ENCODE results near the gene ADAMTS6. TPM values are rescaled to one million over a fixed set of nuclear protein-coding genes. Genes with fewer than 3 reads are reported as not detected.

Gene ADAMTS6
- total and polyA plus RNA-seq, 2 experiments from 2014 or later = 3.4 to 21.0 TPM

DNA sequence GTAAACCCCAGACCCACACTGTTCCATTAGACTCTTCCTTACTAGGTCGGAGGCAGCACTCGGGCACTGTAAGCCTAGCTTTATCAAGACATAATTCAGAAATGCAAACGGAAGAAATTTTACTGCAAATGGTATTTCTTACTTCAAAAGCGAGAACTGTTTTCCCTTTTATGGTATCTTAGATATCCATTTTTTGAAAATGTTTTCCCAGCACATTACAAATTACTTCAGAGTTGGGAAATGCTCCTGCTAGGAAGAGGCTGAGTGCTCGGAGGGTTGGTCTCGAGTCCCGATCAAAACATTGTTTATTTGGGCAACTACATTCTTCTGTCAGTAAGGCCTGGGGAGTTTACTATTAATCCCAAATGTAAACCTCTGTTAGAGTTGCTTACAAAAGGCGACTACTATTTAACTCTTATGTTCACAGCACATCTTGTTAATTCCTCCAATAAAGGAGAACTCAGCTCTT lies 380.1 kb downstream of the ADAMTS6 start:
- Histone ChIP-seq H3K9me3 (ENCODE audit: low read depth) (no peaks in the 10 kb centered on the region), H3K27me3 (no peaks in the 10 kb centered on the region), H3K27ac (peak overlapping the region; percentile 94), H3K36me3 (replicated peaks; ENCODE audit: insufficient read depth, low read depth) (no peaks in the 10 kb centered on the region), H3K9me2 (replicated peaks; ENCODE audit: insufficient read depth) (no peaks in the 10 kb centered on the region), H2AFZ (peak overlapping the region; percentile 44), H3K4me3 (no peak overlapping the region), H4K20me1 (ENCODE audit: insufficient read depth, poor library complexity, severe bottlenecking) (no peaks in the 10 kb centered on the region), H3K4me2 (peak overlapping the region; percentile 70), H3K79me2 (no peaks in the 10 kb centered on the region), H3K4me1 (ENCODE audit: insufficient read depth) (peaks cover 19% of the 10 kb centered on the region)
- 60% methylated on average over 8 of the region's 8 CpGs for WGBS (ENCODE audit: low lambda C conversion rate, missing lambda C conversion rate)
- TF ChIP-seq CTCF (IDR thresholded peaks at IDR 0.05; ENCODE audit: poor library complexity) = no peak
- no peak for TF ChIP-seq EZH2phosphoT487 (IDR thresholded peaks at IDR 0.05; ENCODE audit: low read depth, severe bottlenecking, unreplicated experiment)
- TF ChIP-seq EZH2 (IDR thresholded peaks at IDR 0.05; ENCODE audit: borderline replicate concordance) = no peak
- no peak for DNase-seq (ENCODE audit: low spot score)

DNA sequence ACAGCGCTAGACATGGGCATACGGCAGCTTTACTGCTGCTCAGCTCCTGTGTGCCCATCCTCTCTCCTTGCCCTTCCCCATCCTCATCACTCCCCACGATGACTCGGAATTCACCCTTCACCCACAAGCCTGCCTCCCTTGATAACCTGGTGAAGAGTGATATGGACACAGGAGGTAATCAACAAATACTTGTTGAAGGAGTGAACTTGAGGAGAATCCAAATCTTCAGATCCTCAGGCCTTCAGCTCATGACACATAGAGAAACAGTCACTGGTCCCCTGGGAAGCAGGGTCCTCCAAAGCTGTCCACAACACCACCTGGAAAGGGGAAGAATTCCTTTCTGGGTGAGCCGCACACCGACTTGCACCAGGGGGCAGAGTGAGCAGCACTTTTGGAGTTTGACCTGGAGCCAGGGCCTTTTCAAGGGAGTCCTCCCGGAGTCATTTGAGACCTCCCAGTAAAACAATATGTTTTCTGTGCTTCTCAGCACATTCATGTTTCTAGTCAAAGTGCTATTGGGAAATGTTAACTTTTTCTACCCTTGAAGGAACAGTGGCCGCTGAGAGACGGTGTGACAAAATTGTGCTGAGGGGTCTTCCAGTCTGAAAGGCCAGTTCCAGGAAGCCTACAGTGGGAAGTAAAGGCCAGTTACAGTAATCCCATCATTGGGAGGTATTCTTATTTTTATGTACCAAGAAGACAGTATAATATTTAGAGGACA lies 380.6 kb downstream of the ADAMTS6 start:
- H3K4me3 ChIP-seq = no peak overlapping the region
- H3K27me3 ChIP-seq = no peaks in the 10 kb centered on the region
- peak overlapping the region; percentile 70 for H3K4me2 ChIP-seq
- H4K20me1 ChIP-seq (ENCODE audit: insufficient read depth, poor library complexity, severe bottlenecking) = no peaks in the 10 kb centered on the region
- H3K27ac ChIP-seq = peak overlapping the region; percentile 94
- H3K36me3 ChIP-seq (replicated peaks; ENCODE audit: insufficient read depth, low read depth) = no peaks in the 10 kb centered on the region
- 52% methylated on average over 9 of the region's 9 CpGs for WGBS (ENCODE audit: low lambda C conversion rate, missing lambda C conversion rate)
- TF ChIP-seq CTCF (IDR thresholded peaks at IDR 0.05; ENCODE audit: poor library complexity) (peak; percentile 62), EZH2 (IDR thresholded peaks at IDR 0.05; ENCODE audit: borderline replicate concordance) (no peak)
- H3K9me2 ChIP-seq (replicated peaks; ENCODE audit: insufficient read depth) = no peaks in the 10 kb centered on the region
- peaks cover 19% of the 10 kb centered on the region for H3K4me1 ChIP-seq (ENCODE audit: insufficient read depth)
- H3K79me2 ChIP-seq = no peaks in the 10 kb centered on the region
- peak overlapping the region; percentile 44 for H2AFZ ChIP-seq
- DNase-seq (ENCODE audit: low spot score) = peak; percentile 80
- H3K9me3 ChIP-seq (ENCODE audit: low read depth) = no peaks in the 10 kb centered on the region

Small RNA genes lying within 50 kb of the gene (small RNA-seq; reads per million reads assigned to genes)
- gene RF00019 = not detected

Other genes with a start within 250 kb of the ADAMTS6 start
- gene CENPK, start 81.2 kb upstream of the ADAMTS6 start, total RNA-seq = 9.6 and 15.5 TPM in 2 replicates
- 11.4 and 15.3 TPM in 2 replicates for gene CENPK, start 81.2 kb upstream of the ADAMTS6 start, polyA plus RNA-seq
- gene PPWD1, start 81.4 kb upstream of the ADAMTS6 start, total RNA-seq = 39.0 and 39.2 TPM in 2 replicates
- 19.8 and 23.4 TPM in 2 replicates for gene PPWD1, start 81.4 kb upstream of the ADAMTS6 start, polyA plus RNA-seq
- gene TRIM23, start 142.4 kb upstream of the ADAMTS6 start, total RNA-seq = 11.7 and 14.2 TPM in 2 replicates
- gene TRIM23, start 142.4 kb upstream of the ADAMTS6 start, polyA plus RNA-seq = 6.0 and 6.7 TPM in 2 replicates
- 7.1 and 7.3 TPM in 2 replicates for gene SHLD3, start 143.1 kb upstream of the ADAMTS6 start, total RNA-seq
- gene SHLD3, start 143.1 kb upstream of the ADAMTS6 start, polyA plus RNA-seq = 2.1 and 4.4 TPM in 2 replicates
- 32.7 and 34.2 TPM in 2 replicates for gene TRAPPC13, start 143.1 kb upstream of the ADAMTS6 start, total RNA-seq
- gene TRAPPC13, start 143.1 kb upstream of the ADAMTS6 start, polyA plus RNA-seq = 10.8 and 14.7 TPM in 2 replicates
- 7.1 and 9.0 TPM in 2 replicates for gene SGTB, start 240.2 kb upstream of the ADAMTS6 start, total RNA-seq
- 3.4 and 3.6 TPM in 2 replicates for gene SGTB, start 240.2 kb upstream of the ADAMTS6 start, polyA plus RNA-seq
- gene NLN, start 240.3 kb upstream of the ADAMTS6 start, total RNA-seq = 17.3 and 24.3 TPM in 2 replicates
- gene NLN, start 240.3 kb upstream of the ADAMTS6 start, polyA plus RNA-seq = 13.4 and 16.4 TPM in 2 replicates

All from hepatocyte (in vitro differentiated cells).